GM12878 (cell line): Measurements from ENCODE around the gene GATA2. TPM values are rescaled to one million over a fixed set of nuclear protein-coding genes. Genes with fewer than 3 reads are reported as not detected.

Source experiments
- ATAC-seq: fragments of 200-7000 bp; cut with Tn5 transposase; 3 replicates; pipeline ENCODE4 v1.9.1; 2020; ENCODE audit warnings: mild to moderate bottlenecking, moderate library complexity
- BruUV-seq: library from RNA; stranded (reverse); fragments of 400-500 nt; replicated peaks from 2 replicates; lab custom pipeline; 2021; lab: Mats Ljungman, UMichigan
- CTCF ChIA-PET: fragments of 300-600 bp; sonication (Branson Sonifier 250); formaldehyde crosslinking; extraction: SDS; loops from one replicate; lab custom pipeline; 2021; ENCODE audit warnings: inconsistent platforms; lab: Yijun Ruan, JAX
- POLR2A ChIA-PET: fragments of 350-600 bp; formaldehyde crosslinking; extraction: SDS; loops from one replicate; lab custom pipeline; 2021; ENCODE audit warnings: inconsistent platforms; lab: Charles Lee
- RAD21 ChIA-PET: fragments of 300-600 bp; sonication (Branson Sonifier 250); formaldehyde crosslinking; loops from one replicate; lab custom pipeline; 2023; ENCODE audit warnings: antibody characterized with exemption; ENCODE audit not compliant: unreplicated experiment; lab: Charles Lee
- SMC1A ChIA-PET: fragments of 300-600 bp; sonication (Branson Sonifier 250); formaldehyde crosslinking; loops from one replicate; lab custom pipeline; 2023; ENCODE audit not compliant: unreplicated experiment, uncharacterized antibody; lab: Charles Lee
- DNase-seq: peaks from one replicate; pipeline ENCODE4 v3.0.0-alpha.2; 2011; ENCODE audit warnings: low read depth, low spot score
- FAIRE-seq: peaks from 3 replicates; lab custom pipeline; 2011; peaks lifted over from hg19 to GRCh38; lab: Jason Lieb, UNC
- H2AFZ ChIP-seq: 2 replicates; pipeline ENCODE4 v1.6.0; 2011; ENCODE audit warnings: low read depth, low read length, control low read depth; ENCODE audit not compliant: control insufficient read depth
- H3K27ac ChIP-seq: 2 replicates; pipeline ENCODE4 v1.5.1; 2011; ENCODE audit warnings: control low read depth; ENCODE audit not compliant: control insufficient read depth, insufficient read depth
- H3K27me3 ChIP-seq, 2 experiments: replicated peaks in 1 of 2; 2 replicates each; pipeline versions ENCODE4 v1.6.0 to v1.6.1; 2011; ENCODE audit warnings: low read length in 1 of 2; ENCODE audit not compliant: control insufficient read depth in 2 of 2, insufficient read depth in 2 of 2
- H3K36me3 ChIP-seq, 2 experiments: 2 replicates each; pipeline ENCODE4 v1.5.1; 2011; ENCODE audit warnings: low read length in 1 of 2; ENCODE audit not compliant: control insufficient read depth in 2 of 2, insufficient read depth in 2 of 2
- H3K4me1 ChIP-seq: 2 replicates; pipeline ENCODE4 v1.6.1; 2011; ENCODE audit warnings: mild to moderate bottlenecking, low read length, moderate library complexity, mixed read lengths; ENCODE audit not compliant: control insufficient read depth, insufficient read depth
- H3K4me2 ChIP-seq: 2 replicates; pipeline ENCODE4 v1.6.0; 2011; ENCODE audit warnings: control low read depth; ENCODE audit not compliant: control insufficient read depth, insufficient read depth
- H3K4me3 ChIP-seq: fragments of 200-600 bp; sonication (generic); 2 replicates; pipeline ENCODE4 v1.5.1; 2016
- H3K79me2 ChIP-seq: 2 replicates; pipeline ENCODE4 v1.6.0; 2011; ENCODE audit warnings: low read length; ENCODE audit not compliant: control insufficient read depth, insufficient read depth
- H3K9ac ChIP-seq: 2 replicates; pipeline ENCODE4 v1.8.0; 2011; ENCODE audit warnings: low read length, control low read depth, mixed read lengths; ENCODE audit not compliant: control insufficient read depth, insufficient read depth
- H3K9me3 ChIP-seq: replicated peaks from 3 replicates; pipeline ENCODE4 v1.5.1; 2011; ENCODE audit warnings: mild to moderate bottlenecking, low read length; ENCODE audit not compliant: control insufficient read depth, insufficient read depth
- H4K20me1 ChIP-seq: 2 replicates; pipeline ENCODE4 v1.6.0; 2011; ENCODE audit not compliant: control insufficient read depth, insufficient read depth
- BCL3 ChIP-seq: IDR thresholded peaks from 2 replicates; pipeline ENCODE4 v1.6.1; 2011; ENCODE audit warnings: borderline replicate concordance, low read depth, mild to moderate bottlenecking, moderate library complexity, low read length; ENCODE audit not compliant: insufficient read depth, poor library complexity, severe bottlenecking
- CEBPZ ChIP-seq: fragments of 150-350 bp; IDR thresholded peaks from 2 replicates; pipeline ENCODE4 v1.6.1; 2016; ENCODE audit warnings: low read depth, low read length
- CREB1 ChIP-seq: IDR thresholded peaks from 2 replicates; pipeline ENCODE4 v1.6.1; 2012; ENCODE audit warnings: low read depth, mild to moderate bottlenecking, inconsistent platforms
- CREM ChIP-seq: IDR thresholded peaks from 2 replicates; pipeline ENCODE4 v1.6.1; 2014; ENCODE audit warnings: antibody characterized with exemption, low read depth
- FOS ChIP-seq: IDR thresholded peaks from 3 replicates; pipeline ENCODE4 v1.6.1; 2011; ENCODE audit warnings: borderline replicate concordance; ENCODE audit not compliant: insufficient read length; ENCODE audit errors: extremely low read depth
- MYC ChIP-seq: IDR thresholded peaks from 2 replicates; pipeline ENCODE4 v1.6.1; 2011; ENCODE audit warnings: mild to moderate bottlenecking, low read length, moderate library complexity, inconsistent platforms; ENCODE audit not compliant: insufficient read depth, insufficient replicate concordance, insufficient read length, severe bottlenecking
- NFIC ChIP-seq: IDR thresholded peaks from 2 replicates; pipeline ENCODE4 v1.6.1; 2012; ENCODE audit warnings: low read depth, mild to moderate bottlenecking, inconsistent platforms, low read length, moderate library complexity
- NR2C2 ChIP-seq: IDR thresholded peaks from 2 replicates; pipeline ENCODE4 v1.6.1; 2011; ENCODE audit warnings: borderline replicate concordance, low read depth; ENCODE audit not compliant: control insufficient read depth, insufficient read length
- POLR2AphosphoS5 ChIP-seq: IDR thresholded peaks from 2 replicates; pipeline ENCODE4 v1.6.1; 2011; ENCODE audit warnings: mild to moderate bottlenecking, low read length, inconsistent platforms
- POU2F2 ChIP-seq: IDR thresholded peaks from 3 replicates; pipeline ENCODE4 v1.6.1; 2011; ENCODE audit warnings: low read depth, mild to moderate bottlenecking, low read length, borderline replicate concordance
- RAD21 ChIP-seq: IDR thresholded peaks from 2 replicates; pipeline ENCODE4 v1.6.1; 2011; ENCODE audit warnings: mild to moderate bottlenecking, low read depth, low read length, moderate library complexity; ENCODE audit not compliant: insufficient read depth
- RBBP5 ChIP-seq: fragments of 200-600 bp; sonication (generic); conservative IDR thresholded peaks from 2 replicates; pipeline ENCODE4 v1.6.1; 2016
- RCOR1 ChIP-seq: conservative IDR thresholded peaks from 2 replicates; pipeline ENCODE4 v1.6.1; 2012; ENCODE audit warnings: low read depth, low read length, improper control_type of control experiment
- SMAD1 ChIP-seq: fragments of 450-650 bp; IDR thresholded peaks from 2 replicates; pipeline ENCODE4 v1.6.1; 2018; ENCODE audit warnings: mild to moderate bottlenecking, low read depth; ENCODE audit not compliant: partially characterized antibody
- SMC3 ChIP-seq: IDR thresholded peaks from 2 replicates; pipeline ENCODE4 v1.6.1; 2011; ENCODE audit warnings: low read length, improper control_type of control experiment, borderline replicate concordance
- SP1 ChIP-seq: IDR thresholded peaks from one replicate; pipeline ENCODE4 v1.6.1; 2011; ENCODE audit warnings: low read depth, low read length
- SUZ12 ChIP-seq: fragments of 200-600 bp; sonication (generic); IDR thresholded peaks from one replicate; pipeline ENCODE4 v1.6.1; 2018; ENCODE audit warnings: antibody characterized with exemption, mild to moderate bottlenecking; ENCODE audit not compliant: unreplicated experiment
- ZNF24 ChIP-seq: fragments of 450-650 bp; IDR thresholded peaks from 2 replicates; pipeline ENCODE4 v1.6.1; 2017; ENCODE audit warnings: antibody characterized with exemption, mild to moderate bottlenecking
- ZNF274 ChIP-seq: IDR thresholded peaks from one replicate; pipeline ENCODE4 v1.8.0; 2011; ENCODE audit not compliant: insufficient read length, insufficient read depth
- WGBS: methylation state at CpG from one replicate; pipeline ENCODE4 v1.1.6; 2016; ENCODE audit warnings: low lambda C conversion rate; ENCODE audit not compliant: insufficient replicate concordance, insufficient coverage; ENCODE audit errors: missing lambda C conversion rate; 5-methylcytosine and 5-hydroxymethylcytosine counted together
- in situ Hi-C: fragments of 300-500 bp; cut with MboI; formaldehyde crosslinking; loops from 9 replicates; pipeline ENCODE4 v1.14.3; 2018; ENCODE audit warnings: mixed read lengths
- intact Hi-C: fragments of 100-400 bp; cut with micrococcal nuclease; formaldehyde crosslinking; loops from one replicate; pipeline ENCODE4 v1.14.2; 2022; ENCODE audit not compliant: unreplicated experiment
- polyA plus RNA-seq, 11 experiments: library from polyadenylated mRNA; depleted of rRNA in 4 of 11; unstranded in 6 of 11; stranded (reverse) in 5 of 11; fragments of >200 nt; fragmentation: Nextera tagmentation in 4 of 11; fragmentation: Illumina TruSeq in 1 of 11; extraction: Ambion mirVana in 4 of 11; extraction: Trizol in 1 of 11; gene quantifications; 1 replicate in 1 of 11; 2 replicates in 10 of 11; pipeline versions ENCODE4 v1.2.1 to v1.2.3, GENCODE V29; 2011 to 2016; ENCODE audit warnings: inconsistent platforms in 2 of 11, missing spikeins in 2 of 11, low read depth in 1 of 11
- total RNA-seq, 4 experiments: library from RNA; depleted of rRNA in 3 of 4; stranded (reverse); fragments of >200 nt in 3 of 4; fragmentation: Illumina TruSeq in 1 of 4; extraction: Trizol in 1 of 4; gene quantifications; 2 replicates each; pipeline versions ENCODE4 v1.2.1 to v1.2.3, GENCODE V29; 2013 to 2021

Gene GATA2
- total and polyA plus RNA-seq, 10 of the 15 experiments (the other 5 are each of a cell fraction or from before 2014, with no cell fraction given): 0.56 TPM; not detected in 9

GRCh38 chr3:128432971-128433836, 59.8 kb downstream of the GATA2 start:
- Histone ChIP-seq H3K9ac (no peak overlapping the region), H3K4me2 (no peak overlapping the region), H3K27me3 (peaks cover 2 to 17% of the 10 kb centered on the region in 2 experiments), H4K20me1 (no peaks in the 10 kb centered on the region; the same call in 1 of the 2 replicates), H3K4me1 (no peaks in the 10 kb centered on the region), H3K79me2 (no peaks in the 10 kb centered on the region)
- ATAC-seq: no peak
- ChIA-PET SMC1A (no interaction called here), CTCF (interaction anchor here (1.2 kb wide), 1 partner anchor 64 kb away, joined by 4 read pairs; no protein-coding TSS in a partner anchor)
- BruUV-seq: no TSS peak
- WGBS: 44% methylated on average over 18 of the region's 53 CpGs
- TF ChIP-seq CREM: no peak
- TF ChIP-seq RCOR1: no peak
- TF ChIP-seq MYC: no peak
- no peak for TF ChIP-seq SP1
- TF ChIP-seq BCL3: no peak
- TF ChIP-seq POLR2AphosphoS5: no peak
- TF ChIP-seq FOS: no peak
- TF ChIP-seq ZNF274: no peak
- no peak for TF ChIP-seq RAD21
- TF ChIP-seq NR2C2: no peak
- no peak for TF ChIP-seq NFIC
- no peak for TF ChIP-seq SMC3
- TF ChIP-seq RBBP5: no peak
- no peak for TF ChIP-seq SUZ12
- no peak for TF ChIP-seq SMAD1
- TF ChIP-seq POU2F2: no peak
- TF ChIP-seq ZNF24: no peak
- TF ChIP-seq CREB1: no peak
- no peak for TF ChIP-seq CEBPZ
- TF ChIP-seq, all 136 proteins: peak for 0
- Histone ChIP-seq H3K27ac (no peak overlapping the region), H3K36me3 (no peaks in the 10 kb centered on the region), H3K4me3 (no peak overlapping the region), H3K9me3 (no peaks in the 10 kb centered on the region), H2AFZ (no peak overlapping the region)
- DNase-seq (no peak), FAIRE-seq (no peak)
- in situ Hi-C loops: no loop called here
- intact Hi-C loops: no loop called here
- POLR2A ChIA-PET: no interaction called here
- RAD21 ChIA-PET: interaction anchor here (1.5 kb wide), 1 partner anchor 64 kb away, joined by 3 read pairs; no protein-coding TSS in a partner anchor
